ENCODE results near the gene U2AF1L4. TPM values are rescaled to one million over a fixed set of nuclear protein-coding genes. Genes with fewer than 3 reads are reported as not detected.

U2AF1L4 gene
- total RNA-seq, 1 donor: 5.8 TPM

DNA sequence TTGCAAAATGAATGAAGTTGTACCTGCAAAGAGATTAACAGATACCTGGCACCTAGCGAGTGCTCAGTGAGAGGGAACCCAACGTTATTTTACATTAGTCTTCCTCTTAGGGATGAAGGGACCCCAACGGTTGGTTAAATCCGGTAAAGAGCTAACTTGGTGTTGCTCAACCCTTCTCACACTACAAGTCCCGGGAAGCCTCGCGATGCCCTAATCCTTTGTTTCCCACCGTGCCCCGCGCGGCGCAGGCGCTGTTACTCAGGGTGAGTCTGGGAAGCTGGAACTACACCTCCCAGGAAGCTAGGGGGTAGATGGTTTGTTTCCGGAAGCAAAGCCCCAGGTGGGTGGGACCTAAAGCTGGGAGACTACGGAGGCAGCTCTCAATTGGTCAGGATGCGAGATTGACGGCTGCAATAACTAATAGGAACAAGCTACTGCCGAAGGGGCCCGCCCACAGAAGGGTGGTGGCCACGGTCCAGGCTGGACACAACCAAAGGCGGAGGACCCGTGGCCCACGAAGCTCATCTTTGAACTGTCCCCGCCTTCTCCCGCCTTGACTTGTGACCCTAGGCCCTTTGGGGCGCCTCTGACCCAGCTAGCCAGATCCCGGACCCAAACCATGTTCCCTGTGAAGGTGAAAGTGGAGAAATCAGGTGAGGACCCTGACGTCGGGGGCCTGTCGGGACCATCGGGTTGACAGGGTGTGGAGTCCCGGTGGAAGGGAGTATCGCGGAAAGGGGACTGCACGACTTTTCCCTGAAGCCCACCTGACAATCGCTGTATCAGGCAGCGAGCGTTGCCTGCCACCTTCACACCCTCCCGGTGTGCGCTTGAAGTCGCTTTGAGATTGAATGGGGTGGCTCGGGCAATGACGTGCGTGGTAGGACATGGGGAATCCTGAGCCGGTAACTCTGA is 3.1 kb upstream of the U2AF1L4 start, which contains the start of gene LIN37:
Gene LIN37, plus strand, starts transcription at position 471 of the 915 bp plus-strand sequence. Its CDS starts 149 bp downstream, at position 620.
- Histone ChIP-seq H3K27me3 (ENCODE audit: insufficient read depth, low read length) (no peaks in the 10 kb centered on the region), H3K4me1 (ENCODE audit: insufficient read depth, low read length) (peaks cover 29% of the 10 kb centered on the region), H3K36me3 (ENCODE audit: insufficient read depth, low read length) (peaks cover 28% of the 10 kb centered on the region), H4K20me1 (ENCODE audit: insufficient read depth, low read length) (peaks cover 11% of the 10 kb centered on the region), H3K27ac (ENCODE audit: low read depth, low read length) (peak within 1 kb of the TSS; percentile 82), H3K9me3 (ENCODE audit: low read depth, low read length) (no peaks in the 10 kb centered on the region), H3K4me2 (ENCODE audit: insufficient read depth, low read length) (peak within 1 kb of the TSS; percentile 89), H3K79me2 (ENCODE audit: insufficient read depth, low read length) (peaks cover 43% of the 10 kb centered on the region), H3K4me3 (ENCODE audit: insufficient read depth, low read length) (peak within 1 kb of the TSS; percentile 95), H2AFZ (ENCODE audit: low read length) (peak within 1 kb of the TSS; percentile 88)
- DNase-seq (ENCODE audit: insufficient read length, low spot score, missing footprints): peak; percentile 99
- no peak for TF ChIP-seq CTCF (IDR thresholded peaks at IDR 0.05; ENCODE audit: extremely low read depth, low read depth, low read length)

DNA sequence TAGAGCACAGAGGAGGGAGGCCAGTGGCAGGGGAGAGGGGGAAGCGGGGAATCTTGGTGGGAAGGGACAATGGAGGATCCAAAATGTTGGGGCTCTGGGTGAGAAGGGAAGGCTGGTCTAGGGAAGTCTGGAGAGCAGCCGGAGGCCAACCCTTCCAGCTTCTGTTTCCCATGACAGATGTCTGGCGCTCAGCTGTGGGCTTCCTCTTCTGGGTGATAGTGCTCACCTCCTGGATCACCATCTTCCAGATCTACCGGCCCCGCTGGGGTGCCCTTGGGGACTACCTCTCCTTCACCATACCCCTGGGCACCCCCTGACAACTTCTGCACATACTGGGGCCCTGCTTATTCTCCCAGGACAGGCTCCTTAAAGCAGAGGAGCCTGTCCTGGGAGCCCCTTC is 1.3 kb upstream of the U2AF1L4 start:
- Histone ChIP-seq H3K4me2 (ENCODE audit: insufficient read depth, low read length) (peak overlapping the region; percentile 87), H4K20me1 (ENCODE audit: insufficient read depth, low read length) (peaks cover 11% of the 10 kb centered on the region), H3K27me3 (ENCODE audit: insufficient read depth, low read length) (no peaks in the 10 kb centered on the region), H3K36me3 (ENCODE audit: insufficient read depth, low read length) (peaks cover 13% of the 10 kb centered on the region), H2AFZ (ENCODE audit: low read length) (no peak overlapping the region), H3K4me3 (ENCODE audit: insufficient read depth, low read length) (peak overlapping the region; percentile 87), H3K27ac (ENCODE audit: low read depth, low read length) (peak overlapping the region; percentile 97), H3K79me2 (ENCODE audit: insufficient read depth, low read length) (peaks cover 43% of the 10 kb centered on the region), H3K4me1 (ENCODE audit: insufficient read depth, low read length) (peaks cover 29% of the 10 kb centered on the region), H3K9me3 (ENCODE audit: low read depth, low read length) (no peaks in the 10 kb centered on the region)
- no peak for TF ChIP-seq CTCF (IDR thresholded peaks at IDR 0.05; ENCODE audit: extremely low read depth, low read depth, low read length)
- DNase-seq (ENCODE audit: insufficient read length, low spot score, missing footprints): no peak

- peak overlapping the region; percentile 97 for H3K27ac ChIP-seq (ENCODE audit: low read depth, low read length)
- no peaks in the 10 kb centered on the region for H3K9me3 ChIP-seq (ENCODE audit: low read depth, low read length)
- H3K79me2 ChIP-seq (ENCODE audit: insufficient read depth, low read length): peaks cover 43% of the 10 kb centered on the region
- no peaks in the 10 kb centered on the region for H3K27me3 ChIP-seq (ENCODE audit: insufficient read depth, low read length)
- no peak for DNase-seq (ENCODE audit: insufficient read length, low spot score, missing footprints)
- H3K4me1 ChIP-seq (ENCODE audit: insufficient read depth, low read length): peaks cover 29% of the 10 kb centered on the region
- peak overlapping the region; percentile 87 for H3K4me3 ChIP-seq (ENCODE audit: insufficient read depth, low read length)
- TF ChIP-seq CTCF (IDR thresholded peaks at IDR 0.05; ENCODE audit: extremely low read depth, low read depth, low read length): no peak
- peaks cover 11% of the 10 kb centered on the region for H4K20me1 ChIP-seq (ENCODE audit: insufficient read depth, low read length)
- peaks cover 13% of the 10 kb centered on the region for H3K36me3 ChIP-seq (ENCODE audit: insufficient read depth, low read length)
- peak overlapping the region; percentile 87 for H3K4me2 ChIP-seq (ENCODE audit: insufficient read depth, low read length)
- H2AFZ ChIP-seq (ENCODE audit: low read length): no peak overlapping the region
Observed at GRCh38 chr19:35746087-35746462, 857 bp upstream of the U2AF1L4 start.

Data from osteoblast (primary cell).